Thyroid gland (tissue), 4 donors: ENCODE results near the gene CUL1. TPM values are rescaled to one million over a fixed set of nuclear protein-coding genes. Genes with fewer than 3 reads are reported as not detected.
A peak's percentile ranks its signal among the peaks of the same experiment; 100 is the strongest.

ENCODE experiments used
- DNase-seq, 2 donors: peaks; one replicate each; pipeline ENCODE4 v3.0.0-alpha.2; 2019
- H3K27ac ChIP-seq, 3 donors: fragments of 200-600 bp; sonication (generic); 1 replicate in 2 of 3; 2 replicates in 1 of 3; pipeline ENCODE4 v1.5.1; 2016 to 2019; ENCODE audit warnings: mild to moderate bottlenecking in 1 of 3, moderate library complexity in 1 of 3
- H3K27me3 ChIP-seq: fragments of 200-600 bp; sonication (generic); one replicate; pipeline ENCODE4 v1.5.1; 2019
- H3K36me3 ChIP-seq, 2 donors: fragments of 200-600 bp; sonication (generic); one replicate each; pipeline ENCODE4 v1.5.1; 2016 to 2019
- H3K4me1 ChIP-seq, 2 donors: fragments of 200-600 bp; sonication (generic); one replicate each; pipeline ENCODE4 v1.5.1; 2017 to 2019
- H3K4me3 ChIP-seq, 3 donors: fragments of 200-600 bp; sonication (generic); replicated peaks in 1 of 3; 1 replicate in 2 of 3; 2 replicates in 1 of 3; pipeline ENCODE4 v1.5.1; 2016; ENCODE audit warnings: mild to moderate bottlenecking in 1 of 3
- H3K9me3 ChIP-seq: fragments of 200-600 bp; sonication (generic); one replicate; pipeline ENCODE4 v1.5.1; 2017
- CTCF ChIP-seq, 6 experiments: fragments of 200-600 bp in 3 of 6; fragments of 450-650 bp in 3 of 6; sonication (generic) in 3 of 6; IDR thresholded peaks; one replicate each; pipeline ENCODE4 v1.5.1; 2016 to 2019; ENCODE audit warnings: antibody characterized with exemption in 6 of 6, mild to moderate bottlenecking in 2 of 6, inconsistent platforms in 1 of 6, moderate library complexity in 1 of 6
- POLR2A ChIP-seq, 2 donors: fragments of 450-650 bp; IDR thresholded peaks; one replicate each; pipeline ENCODE4 v1.6.1; 2017; ENCODE audit warnings: antibody characterized with exemption in 2 of 2, mild to moderate bottlenecking in 2 of 2, moderate library complexity in 1 of 2
- WGBS, 2 donors: methylation state at CpG; one replicate each; pipeline ENCODE4 v1.1.5; 2017; 5-methylcytosine and 5-hydroxymethylcytosine counted together
- intact Hi-C: fragments of 100-400 bp; cut with DNase I; formaldehyde crosslinking; loops from one replicate; pipeline ENCODE4 v1.15.1; 2023
- total RNA-seq, 4 donors: library from RNA; depleted of rRNA; stranded (reverse); fragments of >200 nt; gene quantifications; one replicate each; pipeline ENCODE4 v1.2.3, GENCODE V29; 2016

The CUL1 gene
- total RNA-seq, 4 donors from 2014 or later = 51.3 to 53.4 (median 52.9) TPM

DNA sequence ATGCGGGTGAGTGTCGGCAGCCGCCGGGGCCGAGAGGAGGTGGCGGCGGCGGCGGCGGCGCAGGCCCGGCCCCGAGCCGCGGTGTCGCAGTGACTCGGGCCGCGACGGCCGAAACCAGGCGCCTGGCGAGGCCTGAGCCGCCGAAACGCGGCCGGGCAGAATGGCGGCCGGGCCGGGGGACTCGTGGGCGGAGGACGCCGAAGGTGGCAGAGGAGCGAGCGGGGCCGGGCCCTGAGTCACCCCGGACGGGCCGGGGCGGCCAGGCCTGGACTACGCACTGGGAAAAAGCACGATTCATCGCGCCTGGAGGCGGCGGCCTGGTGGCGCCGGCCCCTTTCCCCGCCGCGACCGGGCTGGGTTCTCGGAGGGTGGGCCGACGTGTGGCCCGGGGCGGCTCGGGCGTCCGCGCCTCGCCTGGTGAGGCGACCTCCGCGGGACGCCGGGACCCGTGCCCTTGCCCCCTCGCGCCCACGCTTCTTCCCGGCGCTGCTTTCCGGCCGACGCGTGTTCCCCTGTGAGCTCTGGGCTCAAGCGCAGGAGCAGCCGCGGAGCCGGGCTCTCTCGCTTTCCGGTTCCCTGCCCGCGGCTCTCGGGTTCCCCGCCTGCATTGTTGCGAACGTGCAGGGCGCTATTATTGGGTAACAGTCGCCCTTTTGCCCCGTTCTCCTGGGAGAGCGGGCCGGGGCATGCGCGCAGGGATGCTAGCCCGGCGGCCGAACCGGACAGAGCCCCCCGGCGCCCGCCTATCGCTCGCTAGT lies 500 bp downstream of the CUL1 start:
- 0 to 4% methylated on average over 4 to 5 of the region's 107 CpGs for WGBS, 2 donors
- peak; percentile 53 to 55 for DNase-seq

GRCh38 chr7:148699782-148700629 lies 1.3 kb downstream of the CUL1 start:
- intact Hi-C loops = loop anchor here (10.0 kb wide), 1 partner anchor 185 kb away; the partner anchor contains the start of gene EZH2
- DNase-seq = no peak
- WGBS, 2 donors = 3 to 4% methylated on average over 16 to 27 of the region's 36 CpGs

More for the DNA sequence above, 500 bp downstream of the CUL1 start:
- peaks cover 33 to 38% of the 10 kb centered on the region in 2 donors for H3K4me1 ChIP-seq
- no peaks in the 10 kb centered on the region for H3K36me3 ChIP-seq
- no peaks in the 10 kb centered on the region for H3K27me3 ChIP-seq
- intact Hi-C loops = loop anchor here (10.0 kb wide), 1 partner anchor 186 kb away; the partner anchor contains the start of gene EZH2
- no peaks in the 10 kb centered on the region for H3K9me3 ChIP-seq
- peak overlapping the region; percentile 95 to 97 (median 97) for H3K27ac ChIP-seq
- TF ChIP-seq POLR2A (IDR thresholded peaks at IDR 0.05) = peak in 1 of 2 donors; percentile 47
- TF ChIP-seq CTCF (IDR thresholded peaks at IDR 0.05) = no peak
- H3K4me3 ChIP-seq = peak overlapping the region; percentile 76 to 92 (median 78)

GRCh38 chr7:148700661-148701064 lies 2.0 kb downstream of the CUL1 start:
- peak; percentile 52 to 54 for DNase-seq
- intact Hi-C loops = no loop called here
- Histone ChIP-seq H3K36me3 (no peaks in the 10 kb centered on the region), H3K4me1 (peaks cover 33 to 45% of the 10 kb centered on the region in 2 donors), H3K9me3 (no peaks in the 10 kb centered on the region), H3K4me3 (no peak overlapping the region), H3K27me3 (no peaks in the 10 kb centered on the region), H3K27ac (peak overlapping the region in 1 of 3 donors; percentile 97)
- 18% methylated on average over 3 of the region's 3 CpGs for WGBS, 2 donors
- TF ChIP-seq POLR2A (IDR thresholded peaks at IDR 0.05) = no peak
- TF ChIP-seq CTCF (IDR thresholded peaks at IDR 0.05) = no peak

More at GRCh38 chr7:148699782-148700629, 1.3 kb downstream of the CUL1 start:
- Histone ChIP-seq H3K36me3 (no peaks in the 10 kb centered on the region), H3K4me3 (peak overlapping the region; percentile 76 to 92 (median 78)), H3K27ac (peak overlapping the region; percentile 95 to 97 (median 97)), H3K4me1 (peaks cover 33 to 44% of the 10 kb centered on the region in 2 donors), H3K9me3 (no peaks in the 10 kb centered on the region), H3K27me3 (no peaks in the 10 kb centered on the region)
- TF ChIP-seq POLR2A (IDR thresholded peaks at IDR 0.05) (no peak), CTCF (IDR thresholded peaks at IDR 0.05) (no peak)

DNA sequence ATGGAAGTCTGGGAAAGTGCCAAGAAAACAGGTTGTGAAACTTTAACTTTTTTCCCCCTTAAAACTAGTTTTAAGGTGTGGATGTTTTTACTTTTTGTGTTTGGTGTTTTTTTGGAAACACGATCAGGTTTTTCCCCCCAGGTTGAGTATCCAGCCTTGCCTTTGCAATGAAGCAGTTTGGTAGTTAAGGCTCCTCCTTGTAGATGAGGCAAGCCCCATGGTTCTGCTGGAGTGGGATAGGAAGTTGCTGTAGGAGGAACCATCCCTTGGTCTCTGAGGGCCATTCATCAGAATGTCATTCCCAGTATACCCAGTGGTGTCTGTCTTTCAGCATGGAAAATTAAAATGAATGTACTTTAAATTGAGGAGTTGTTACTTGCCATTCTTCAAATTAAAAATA lies 2.7 kb downstream of the CUL1 start:
- no peak overlapping the region for H3K4me3 ChIP-seq
- peaks cover 33 to 52% of the 10 kb centered on the region in 2 donors for H3K4me1 ChIP-seq
- no peaks in the 10 kb centered on the region for H3K36me3 ChIP-seq
- H3K9me3 ChIP-seq = no peaks in the 10 kb centered on the region
- 46 to 50% methylated on average over 1 of the region's 1 CpG for WGBS, 2 donors
- H3K27ac ChIP-seq = no peak overlapping the region
- TF ChIP-seq POLR2A (IDR thresholded peaks at IDR 0.05) = no peak
- no peak for TF ChIP-seq CTCF (IDR thresholded peaks at IDR 0.05)
- intact Hi-C loops = no loop called here
- no peak for DNase-seq
- no peaks in the 10 kb centered on the region for H3K27me3 ChIP-seq
